Measurements from ENCODE around the gene PZP.
"Not testable (repeated sequence)": the region's sequence is repeated elsewhere in the genome, so short reads cannot be mapped to it uniquely, and the experiment has no call there.

The PZP gene

GRCh38 chr12:9179781-9180180 lies 28.4 kb downstream of the PZP start:
- no peak for DNase-seq

- no peak for DNase-seq
Observed at GRCh38 chr12:9169979-9170634, 38.1 kb downstream of the PZP start.

GRCh38 chr12:9167345-9167744 lies 40.9 kb downstream of the PZP start:
- DNase-seq = not testable (repeated sequence)

GRCh38 chr12:9163392-9163791 lies 44.8 kb downstream of the PZP start:
- DNase-seq = no peak

GRCh38 chr12:9156119-9156518 lies 52.1 kb downstream of the PZP start:
- no peak for DNase-seq

- no peak for DNase-seq
Observed at GRCh38 chr12:9149372-9149771, 58.8 kb downstream of the PZP start.

- DNase-seq = no peak
Observed at GRCh38 chr12:9148926-9149325, 59.3 kb downstream of the PZP start.

GRCh38 chr12:9147461-9147860 lies 60.7 kb downstream of the PZP start:
- DNase-seq = no peak

- DNase-seq = no peak
Observed at GRCh38 chr12:9144730-9145106, 63.5 kb downstream of the PZP start.

- no peak for DNase-seq
Observed at GRCh38 chr12:9143929-9144729, 64.1 kb downstream of the PZP start.

GRCh38 chr12:9143137-9143536 lies 65.1 kb downstream of the PZP start:
- no peak for DNase-seq

GRCh38 chr12:9139588-9140290 lies 68.5 kb downstream of the PZP start:
- DNase-seq = not testable (repeated sequence)

GRCh38 chr12:9135903-9136310 lies 72.3 kb downstream of the PZP start:
- no peak for DNase-seq

GRCh38 chr12:9134981-9135628 lies 73.1 kb downstream of the PZP start:
- DNase-seq = no peak

- no peak for DNase-seq
Observed at GRCh38 chr12:9133216-9133916, 74.8 kb downstream of the PZP start.

GRCh38 chr12:9132008-9132535 lies 76.1 kb downstream of the PZP start:
- no peak for DNase-seq

GRCh38 chr12:9130244-9130643 lies 78.0 kb downstream of the PZP start:
- no peak for DNase-seq

- no peak for DNase-seq
Observed at GRCh38 chr12:9127936-9128663, 80.1 kb downstream of the PZP start.

GRCh38 chr12:9127484-9127883 lies 80.7 kb downstream of the PZP start:
- DNase-seq = no peak

GRCh38 chr12:9124383-9125031 lies 83.7 kb downstream of the PZP start:
- no peak for DNase-seq

- DNase-seq = no peak
Observed at GRCh38 chr12:9123781-9124382, 84.3 kb downstream of the PZP start.
